ENCODE data around the gene MIDN. TPM values are rescaled to one million over a fixed set of nuclear protein-coding genes. Genes with fewer than 3 reads are reported as not detected.
A peak's percentile ranks its signal among the peaks of the same experiment; 100 is the strongest.

Gene MIDN
- total RNA-seq, 1 donor from 2014 or later: 170 TPM

GRCh38 chr19:1214299-1214861 lies 34.0 kb upstream of the MIDN start:
- H3K4me3 ChIP-seq: peak overlapping the region; percentile 16 to 20
- no peak for DNase-seq (ENCODE audit: extremely low spot score in 2 of 2)
- peaks cover 87% of the 10 kb centered on the region for H3K4me1 ChIP-seq
- no peaks in the 10 kb centered on the region for H3K36me3 ChIP-seq
- H3K9me3 ChIP-seq: no peaks in the 10 kb centered on the region
- TF ChIP-seq POLR2AphosphoS5 (IDR thresholded peaks at IDR 0.05; ENCODE audit: insufficient read depth in 1 of 2, low read depth in 1 of 2) (no peak), CTCF (IDR thresholded peaks at IDR 0.05) (no peak), POLR2A (IDR thresholded peaks at IDR 0.05) (no peak)
- intact Hi-C loops (cut with DNase I): no loop called here
- no peaks in the 10 kb centered on the region for H3K27me3 ChIP-seq
- H3K27ac ChIP-seq: peak overlapping the region; percentile 85

GRCh38 chr19:1214862-1215731 lies 33.3 kb upstream of the MIDN start:
- peak in 1 of 2 donors; percentile 29 for TF ChIP-seq POLR2AphosphoS5 (IDR thresholded peaks at IDR 0.05; ENCODE audit: insufficient read depth in 1 of 2, low read depth in 1 of 2)
- TF ChIP-seq CTCF (IDR thresholded peaks at IDR 0.05): no peak
- TF ChIP-seq POLR2A (IDR thresholded peaks at IDR 0.05): no peak
- intact Hi-C loops (cut with DNase I): no loop called here
- no peak for DNase-seq (ENCODE audit: extremely low spot score in 2 of 2)
- Histone ChIP-seq H3K4me1 (peaks cover 80% of the 10 kb centered on the region), H3K27ac (peak overlapping the region; percentile 85), H3K27me3 (no peaks in the 10 kb centered on the region), H3K36me3 (peaks cover 0 to 3% of the 10 kb centered on the region in 2 donors), H3K9me3 (no peaks in the 10 kb centered on the region), H3K4me3 (peak overlapping the region in 1 of 2 donors; percentile 16)

GRCh38 chr19:1216756-1217155 lies 31.6 kb upstream of the MIDN start:
- TF ChIP-seq POLR2AphosphoS5 (IDR thresholded peaks at IDR 0.05; ENCODE audit: insufficient read depth in 1 of 2, low read depth in 1 of 2) (no peak), POLR2A (IDR thresholded peaks at IDR 0.05) (no peak), CTCF (IDR thresholded peaks at IDR 0.05) (no peak)
- Histone ChIP-seq H3K4me3 (no peak overlapping the region), H3K27me3 (no peaks in the 10 kb centered on the region), H3K9me3 (no peaks in the 10 kb centered on the region), H3K4me1 (peaks cover 66% of the 10 kb centered on the region), H3K36me3 (peaks cover 0 to 16% of the 10 kb centered on the region in 2 donors), H3K27ac (no peak overlapping the region)
- intact Hi-C loops (cut with DNase I): no loop called here
- DNase-seq (ENCODE audit: extremely low spot score in 2 of 2): no peak

- Histone ChIP-seq H3K4me3 (no peak overlapping the region), H3K36me3 (peaks cover 0 to 22% of the 10 kb centered on the region in 2 donors), H3K27me3 (no peaks in the 10 kb centered on the region), H3K4me1 (peaks cover 60% of the 10 kb centered on the region), H3K9me3 (no peaks in the 10 kb centered on the region), H3K27ac (peak overlapping the region; percentile 5)
- TF ChIP-seq POLR2A (IDR thresholded peaks at IDR 0.05) (no peak), CTCF (IDR thresholded peaks at IDR 0.05) (no peak), POLR2AphosphoS5 (IDR thresholded peaks at IDR 0.05; ENCODE audit: insufficient read depth in 1 of 2, low read depth in 1 of 2) (no peak)
- intact Hi-C loops (cut with DNase I): no loop called here
- no peak for DNase-seq (ENCODE audit: extremely low spot score in 2 of 2)
Measured at GRCh38 chr19:1217366-1217765, 31.0 kb upstream of the MIDN start.

All from vagina (tissue), 2 donors.